GM19395 (cell line): Measurements from ENCODE around the gene MRTFA.

Source experiments
- ATAC-seq: cut with Tn5 transposase; IDR thresholded peaks from one replicate; pipeline ENCODE4 v1.9.1; 2021; ENCODE audit warnings: mild to moderate bottlenecking, moderate library complexity; ENCODE audit not compliant: unreplicated experiment

MRTFA gene

DNA sequence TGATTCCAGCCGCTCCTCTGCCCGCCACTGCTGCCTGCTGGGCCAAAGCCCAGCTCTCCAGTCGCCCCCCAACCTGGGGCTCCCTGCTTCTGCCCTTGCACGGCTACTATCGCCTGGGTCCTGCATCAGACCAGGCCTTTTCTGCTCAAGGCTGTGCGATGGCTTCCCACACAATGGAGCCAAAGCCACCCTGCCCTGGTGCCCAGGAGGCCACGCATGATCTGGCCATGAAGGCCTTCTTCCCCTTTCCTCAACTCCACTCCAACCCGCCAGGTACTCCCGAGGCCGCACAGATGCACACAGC lies 220.3 kb downstream of the MRTFA start:
- ATAC-seq, result no peak

GRCh38 chr22:40415531-40416266 lies 220.8 kb downstream of the MRTFA start:
- ATAC-seq, result no peak

DNA sequence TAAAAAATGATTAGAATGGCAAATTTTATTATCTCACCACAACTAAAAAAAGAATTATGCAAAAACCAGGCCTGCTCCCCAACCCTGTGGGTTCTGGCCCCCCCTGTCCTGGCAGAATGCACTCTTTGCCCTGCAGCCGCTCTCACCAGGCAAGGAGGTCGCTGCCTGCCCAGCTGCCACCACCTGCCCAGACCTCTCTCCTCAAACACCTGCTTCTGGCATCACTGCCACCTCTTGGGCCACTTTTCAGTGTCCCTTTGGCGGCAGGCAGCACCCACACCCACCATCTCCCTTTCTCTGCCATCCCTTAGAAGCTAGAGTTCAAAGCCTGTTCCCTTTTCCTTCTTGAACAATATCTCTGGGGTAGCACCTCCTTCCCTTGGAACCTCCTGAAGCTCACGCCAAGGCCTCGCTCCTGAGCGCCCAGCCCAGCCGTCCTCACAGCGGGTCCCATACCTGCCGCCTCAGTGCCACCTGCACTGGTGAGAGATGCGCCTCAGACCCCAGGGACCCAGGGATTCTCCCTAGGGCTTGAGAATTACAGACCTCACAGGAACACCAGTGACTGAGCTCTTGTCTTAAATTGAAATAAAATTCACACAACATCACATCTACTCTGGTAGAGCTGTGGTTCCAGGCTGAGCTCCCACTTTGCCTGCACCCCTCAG lies 221.5 kb downstream of the MRTFA start:
- no peak for ATAC-seq

DNA sequence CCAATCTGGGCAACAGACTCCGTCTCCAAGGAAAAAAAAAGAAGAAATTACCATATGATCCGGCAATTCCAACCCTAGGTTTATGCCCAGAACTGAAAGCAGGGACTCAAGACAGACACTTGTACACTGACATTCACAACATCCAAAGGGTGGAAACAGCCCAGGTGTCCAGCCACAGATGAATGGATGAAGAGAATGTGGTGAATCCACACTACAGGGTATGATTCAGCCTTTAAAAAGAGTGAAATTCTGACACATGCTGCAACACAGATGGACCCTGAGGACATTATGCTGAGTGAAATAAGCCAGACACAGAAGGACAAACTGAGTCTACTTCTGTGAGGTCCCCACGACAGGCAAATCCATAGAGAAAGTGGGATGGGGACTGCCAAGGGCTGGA lies 222.2 kb downstream of the MRTFA start:
- ATAC-seq, result no peak

DNA sequence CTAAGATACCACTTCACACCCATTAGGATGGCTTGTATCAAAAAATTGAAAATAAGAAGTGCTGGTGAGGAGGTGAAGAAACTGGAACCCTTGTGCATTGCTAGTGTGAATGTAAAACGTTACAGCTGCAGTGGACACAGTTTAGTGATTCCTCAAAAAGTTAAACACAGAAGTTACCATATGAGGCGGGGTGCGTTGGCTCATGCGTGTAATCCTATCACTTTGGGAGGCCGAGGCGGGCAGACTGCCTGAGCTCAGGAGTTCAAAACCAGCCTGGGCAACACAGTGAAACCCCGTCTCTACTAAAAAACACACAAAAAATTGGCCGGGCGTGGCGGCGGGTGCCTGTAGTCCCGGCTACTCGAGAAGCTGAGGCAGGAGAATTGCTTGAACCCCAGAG lies 222.6 kb downstream of the MRTFA start:
- no peak for ATAC-seq

- ATAC-seq, result peak; percentile 75
Measured at GRCh38 chr22:40412441-40412840, 224.1 kb downstream of the MRTFA start.

- ATAC-seq, result no peak
Measured at GRCh38 chr22:40411506-40411861, 225.0 kb downstream of the MRTFA start.

- no peak for ATAC-seq
Measured at GRCh38 chr22:40410731-40411505, 225.6 kb downstream of the MRTFA start.

DNA sequence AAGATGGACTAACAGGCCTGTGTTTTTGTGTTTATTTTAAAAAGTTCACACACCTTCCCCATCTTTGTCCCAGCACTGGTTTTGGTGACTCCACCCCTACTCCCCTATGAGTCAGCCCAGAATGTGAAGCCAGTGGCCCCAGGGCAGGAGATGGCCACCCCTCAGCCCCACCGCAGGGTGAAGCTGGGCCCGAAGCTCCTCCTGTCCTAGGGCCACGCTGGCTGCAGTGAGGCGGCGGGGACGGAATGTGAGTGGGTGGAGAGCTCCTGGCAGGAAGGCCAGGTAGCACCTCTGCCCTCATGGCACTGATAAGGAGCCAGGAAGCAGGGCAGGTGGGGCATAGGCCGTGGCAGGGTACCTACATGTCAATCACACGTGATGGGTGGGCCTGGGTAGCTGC lies 226.2 kb downstream of the MRTFA start:
- ATAC-seq, result no peak

- no peak for ATAC-seq
Measured at GRCh38 chr22:40409613-40410113, 226.9 kb downstream of the MRTFA start.

GRCh38 chr22:40408718-40409612 lies 227.6 kb downstream of the MRTFA start:
- ATAC-seq, result no peak

- no peak for ATAC-seq
Measured at GRCh38 chr22:40407831-40408717, 228.4 kb downstream of the MRTFA start.

GRCh38 chr22:40407021-40407761 lies 229.3 kb downstream of the MRTFA start:
- ATAC-seq, result no peak

- ATAC-seq, result no peak
Measured at GRCh38 chr22:40406063-40406890, 230.2 kb downstream of the MRTFA start.

DNA sequence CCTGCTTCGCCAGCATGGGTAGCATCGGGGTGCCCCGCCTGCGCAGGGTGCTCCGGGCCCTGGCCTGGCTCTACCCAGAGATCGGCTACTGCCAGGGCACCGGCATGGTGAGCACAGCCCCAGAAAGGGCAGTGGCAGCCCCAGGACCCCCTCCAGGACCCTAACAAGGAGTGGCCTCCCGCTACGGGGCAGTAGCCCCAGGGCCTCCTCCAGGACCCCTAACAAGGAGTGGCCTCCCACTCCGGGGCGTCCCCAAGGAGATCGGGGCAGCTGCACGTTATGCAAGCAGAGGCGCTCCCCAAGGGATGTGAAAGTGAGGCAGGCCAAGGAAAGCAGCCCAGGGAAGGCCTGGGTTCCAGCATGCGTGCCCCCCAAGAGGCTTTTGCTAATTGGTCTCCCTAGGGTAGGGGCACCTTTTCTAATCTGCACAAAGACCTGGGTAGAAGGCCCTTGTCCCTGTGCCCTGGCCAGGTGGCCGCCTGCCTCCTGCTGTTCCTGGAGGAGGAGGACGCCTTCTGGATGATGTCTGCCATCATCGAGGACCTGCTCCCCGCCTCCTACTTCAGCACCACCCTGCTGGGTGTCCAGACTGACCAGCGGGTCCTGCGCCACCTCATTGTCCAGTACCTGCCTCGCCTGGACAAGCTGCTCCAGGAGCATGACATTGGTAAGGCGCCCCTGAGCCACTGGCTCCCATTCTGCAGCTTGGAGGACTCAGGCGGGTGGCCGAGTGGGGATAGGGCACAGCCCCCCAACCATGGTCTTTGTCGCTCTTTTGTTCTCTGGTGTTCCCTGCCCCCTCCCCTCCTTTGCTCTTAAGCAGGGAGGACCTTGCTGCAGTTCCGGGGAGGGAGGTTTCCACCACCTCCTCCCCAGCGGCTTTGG lies 231.1 kb downstream of the MRTFA start:
- ATAC-seq, result no peak

DNA sequence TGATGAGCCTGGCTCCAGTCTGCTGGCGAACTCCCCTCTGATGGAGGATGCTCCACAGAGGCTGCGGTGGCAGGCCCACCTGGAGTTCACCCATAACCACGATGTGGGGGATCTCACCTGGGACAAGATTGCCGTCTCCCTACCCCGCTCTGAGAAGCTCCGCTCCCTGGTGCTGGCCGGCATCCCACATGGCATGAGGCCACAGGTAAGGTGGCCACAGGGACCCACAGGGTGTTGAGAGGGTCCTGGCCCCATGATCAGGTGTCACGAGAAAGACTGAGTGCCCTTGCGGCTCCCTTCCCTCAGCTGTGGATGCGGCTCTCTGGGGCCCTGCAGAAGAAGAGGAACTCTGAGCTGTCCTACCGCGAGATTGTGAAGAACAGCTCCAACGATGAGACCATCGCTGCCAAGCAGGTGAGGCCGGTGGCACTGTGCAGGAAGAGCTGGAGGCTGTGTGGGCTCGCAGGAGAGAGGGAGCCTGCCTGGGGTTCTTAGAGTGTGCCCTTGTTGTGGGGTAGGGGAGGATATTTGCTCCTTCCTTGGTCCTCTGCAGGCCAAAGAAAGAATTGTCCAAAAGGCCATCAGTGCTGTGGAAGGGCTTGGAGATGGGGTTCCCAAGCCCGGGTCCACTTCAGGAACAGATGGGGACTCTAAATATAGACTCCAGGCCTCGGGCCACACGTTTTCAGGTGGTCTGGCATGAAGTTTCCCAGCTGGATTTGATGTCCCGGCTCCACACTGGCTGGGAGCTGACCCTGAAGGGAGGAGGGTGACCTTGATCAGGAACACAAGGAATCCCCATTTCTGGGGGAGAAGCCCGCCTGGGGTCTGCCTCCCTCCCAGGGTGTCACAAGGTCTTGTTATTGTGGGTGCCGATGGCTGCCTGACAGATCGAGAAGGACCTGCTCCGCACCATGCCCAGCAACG lies 232.0 kb downstream of the MRTFA start:
- no peak for ATAC-seq
